Motor neuron (in vitro differentiated cells): ENCODE data around the gene GADD45B. TPM values are rescaled to one million over a fixed set of nuclear protein-coding genes. Genes with fewer than 3 reads are reported as not detected.
"Not testable (repeated sequence)": the region's sequence is repeated elsewhere in the genome, so short reads cannot be mapped to it uniquely, and the experiment has no call there.

ENCODE experiments used
- ATAC-seq, 8 experiments: fragments of 200-7000 bp; cut with Tn5 transposase; replicated peaks in 6 of 8; 2 replicates each; pipeline ENCODE4 v1.8.0; 2021; ENCODE audit warnings: mild to moderate bottlenecking in 8 of 8, moderate library complexity in 8 of 8
- H3K27ac ChIP-seq, 2 donors: fragments of 250-450 bp; sonication (Bioruptor Pico); 2 replicates each; pipeline ENCODE4 v1.9.0; 2021; ENCODE audit warnings: antibody characterized with exemption in 2 of 2, mild to moderate bottlenecking in 2 of 2, moderate library complexity in 1 of 2
- H3K4me1 ChIP-seq, 2 donors: fragments of 250-450 bp; sonication (Bioruptor Pico); replicated peaks in 1 of 2; 2 replicates each; pipeline ENCODE4 v1.6.1; 2021; ENCODE audit warnings: antibody characterized with exemption in 2 of 2, mild to moderate bottlenecking in 2 of 2, moderate library complexity in 1 of 2
- H3K4me3 ChIP-seq, 5 donors: fragments of 250-450 bp; sonication (Bioruptor Pico); 2 replicates each; pipeline ENCODE4 v1.9.0; 2021; ENCODE audit warnings: antibody characterized with exemption in 5 of 5, mild to moderate bottlenecking in 5 of 5, moderate library complexity in 4 of 5
- WGBS, 10 experiments: fragments of 450-650 bp; shearing (Covaris generic); methylation state at CpG; one replicate each; pipeline ENCODE4 v1.0.0; 2022; 5-methylcytosine and 5-hydroxymethylcytosine counted together
- in situ Hi-C, 9 experiments: fragments of 400-800 bp; cut with MboI; loops; one replicate each; pipeline ENCODE4 v1.15.0; 2021; ENCODE audit warnings: low sequenced_read_pairs in 9 of 9, low pct_unique_long_range_greater_than_20kb in 2 of 9; ENCODE audit not compliant: unreplicated experiment in 9 of 9
- total RNA-seq, 8 experiments: library from RNA; unstranded; fragments of 300-600 nt; gene quantifications; 2 replicates each; pipeline versions ENCODE4 v1.2.3 to v1.2.4, GENCODE V29; 2022

The GADD45B gene
- total RNA-seq, 8 experiments from 2014 or later: 9.4 to 80.4 (median 20.8) TPM

DNA sequence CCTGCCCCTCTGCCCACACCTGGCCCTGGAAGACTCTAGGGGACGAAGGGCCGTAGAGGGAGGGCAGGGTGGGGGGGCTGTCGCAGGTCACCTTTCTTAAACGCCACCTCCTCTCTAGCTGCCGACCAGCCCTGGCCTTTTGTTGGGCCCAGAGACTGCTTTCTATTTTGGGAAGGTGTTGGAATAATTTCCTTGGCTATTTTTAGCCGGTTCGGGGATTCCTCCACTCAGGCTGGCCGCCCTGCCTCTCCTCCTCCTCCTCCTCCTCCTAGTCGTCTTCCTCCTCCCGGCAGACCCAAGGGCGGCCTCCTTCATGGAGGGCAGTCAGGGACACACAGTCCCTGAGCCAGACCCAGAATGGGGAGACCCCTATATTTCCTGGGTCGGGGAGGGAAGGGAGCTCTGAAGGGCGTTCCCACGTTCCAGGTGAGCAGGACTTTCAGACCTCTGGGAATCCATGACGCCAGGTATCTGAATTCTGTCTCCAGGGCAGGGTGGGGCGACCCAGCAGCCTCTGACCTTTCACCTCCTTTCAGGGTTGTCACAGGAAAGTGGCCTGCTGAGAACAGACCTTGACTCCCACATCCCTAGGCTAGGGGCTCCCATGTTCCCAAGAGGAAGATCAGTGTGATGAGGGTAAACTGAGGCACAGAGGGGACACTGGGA lies 19.9 kb downstream of the GADD45B start:
- H3K27ac ChIP-seq: peak overlapping the region in 1 of 2 donors; percentile 71
- ATAC-seq: peak in 3 of 8 experiments; percentile 3 to 10 (median 10)
- H3K4me1 ChIP-seq: peaks cover 5 to 24% of the 10 kb centered on the region in 2 donors
- WGBS, 10 experiments: 29 to 80% methylated on average over 1 to 6 of the region's 16 CpGs; no CpG with 5 or more reads in 8 of the 10 experiments
- in situ Hi-C loops: loop anchor here in 2 of 9 experiments (25.0 kb wide), 2 partner anchors 92 to 117 kb away; no protein-coding TSS in a partner anchor
- H3K4me3 ChIP-seq: no peak overlapping the region

DNA sequence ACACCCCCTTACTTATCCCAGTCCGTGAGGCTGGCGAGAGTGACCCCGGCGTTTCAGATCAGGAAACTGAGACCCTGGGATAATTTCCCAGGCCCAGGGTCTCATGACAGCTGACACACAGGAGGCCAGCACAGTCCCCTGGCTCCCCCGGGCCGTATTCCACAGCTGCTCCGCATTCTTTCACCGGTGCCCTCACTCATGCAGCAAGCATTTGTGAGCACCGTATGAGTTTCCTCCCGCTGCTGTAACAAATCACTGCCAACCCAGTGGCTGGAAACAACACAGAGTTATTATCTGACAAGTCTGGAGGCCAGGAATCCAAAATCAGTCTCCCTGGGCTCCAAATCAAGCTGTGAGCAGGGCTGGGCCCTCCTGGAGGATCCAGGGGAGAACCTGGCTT lies 21.3 kb downstream of the GADD45B start:
- in situ Hi-C loops: loop anchor here in 2 of 9 experiments (25.0 kb wide), 2 partner anchors 90 to 115 kb away; no protein-coding TSS in a partner anchor
- 80 to 100% (median 80%) methylated on average over 1 to 2 of the region's 10 CpGs; no CpG with 5 or more reads in 7 of the 10 experiments for WGBS, 10 experiments
- Histone ChIP-seq H3K4me1 (peaks cover 5 to 24% of the 10 kb centered on the region in 2 donors), H3K4me3 (no peak overlapping the region), H3K27ac (no peak overlapping the region)
- no peak for ATAC-seq

DNA sequence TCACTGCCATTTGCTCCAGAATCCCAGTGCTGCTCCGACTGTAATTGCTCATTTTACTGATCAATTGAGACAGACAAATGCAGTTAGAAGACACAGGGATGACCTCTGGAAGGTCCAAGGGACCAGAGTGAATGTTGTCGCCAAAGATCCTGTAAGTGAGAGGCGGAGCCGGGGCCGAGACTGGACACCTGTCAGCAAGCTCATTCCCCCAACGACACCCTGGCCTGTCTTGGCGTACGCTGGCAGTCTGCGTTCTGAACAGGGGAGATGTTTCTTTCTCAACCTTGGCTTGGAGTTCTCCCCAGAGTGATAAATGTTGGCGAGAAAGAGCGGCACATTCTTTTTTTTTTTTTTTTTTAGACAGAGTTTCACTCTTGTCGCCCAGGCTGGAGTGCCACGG lies 24.2 kb downstream of the GADD45B start:
- WGBS, 10 experiments: 67 to 100% (median 87%) methylated on average over 1 to 6 of the region's 13 CpGs; no CpG with 5 or more reads in 3 of the 10 experiments
- in situ Hi-C loops: no loop called here
- ATAC-seq: no peak
- H3K27ac ChIP-seq: no peak overlapping the region
- peaks cover 0 to 12% of the 10 kb centered on the region in 2 donors for H3K4me1 ChIP-seq
- no peak overlapping the region for H3K4me3 ChIP-seq

DNA sequence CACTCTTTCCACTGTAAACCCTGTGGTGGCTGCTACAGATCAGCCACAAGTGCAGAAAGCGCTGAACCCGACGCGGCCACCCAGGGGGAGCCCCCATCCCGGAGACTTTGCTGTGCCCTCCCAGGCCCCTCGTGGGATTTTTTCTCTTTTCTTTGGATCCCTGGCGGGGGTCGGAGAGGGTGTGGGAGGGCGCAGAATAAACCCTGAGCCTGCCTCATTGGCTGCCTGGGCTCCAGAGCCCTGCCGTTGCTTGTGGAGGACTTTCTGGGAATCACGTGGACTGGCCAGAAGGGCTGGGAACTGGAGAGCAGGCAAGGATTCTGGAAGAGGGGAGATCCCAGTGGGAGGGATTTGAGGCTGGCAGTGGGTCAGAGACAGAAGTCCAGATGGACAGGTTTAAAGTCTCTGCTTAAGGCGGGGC lies 24.9 kb downstream of the GADD45B start:
- in situ Hi-C loops: no loop called here
- Histone ChIP-seq H3K4me3 (no peak overlapping the region), H3K4me1 (peaks cover 0 to 6% of the 10 kb centered on the region in 2 donors), H3K27ac (no peak overlapping the region)
- ATAC-seq: peak in 5 of 8 experiments; percentile 2 to 41 (median 32)
- WGBS, 10 experiments: 20 to 77% (median 73%) methylated on average over 2 to 11 of the region's 12 CpGs; no CpG with 5 or more reads in 6 of the 10 experiments

DNA sequence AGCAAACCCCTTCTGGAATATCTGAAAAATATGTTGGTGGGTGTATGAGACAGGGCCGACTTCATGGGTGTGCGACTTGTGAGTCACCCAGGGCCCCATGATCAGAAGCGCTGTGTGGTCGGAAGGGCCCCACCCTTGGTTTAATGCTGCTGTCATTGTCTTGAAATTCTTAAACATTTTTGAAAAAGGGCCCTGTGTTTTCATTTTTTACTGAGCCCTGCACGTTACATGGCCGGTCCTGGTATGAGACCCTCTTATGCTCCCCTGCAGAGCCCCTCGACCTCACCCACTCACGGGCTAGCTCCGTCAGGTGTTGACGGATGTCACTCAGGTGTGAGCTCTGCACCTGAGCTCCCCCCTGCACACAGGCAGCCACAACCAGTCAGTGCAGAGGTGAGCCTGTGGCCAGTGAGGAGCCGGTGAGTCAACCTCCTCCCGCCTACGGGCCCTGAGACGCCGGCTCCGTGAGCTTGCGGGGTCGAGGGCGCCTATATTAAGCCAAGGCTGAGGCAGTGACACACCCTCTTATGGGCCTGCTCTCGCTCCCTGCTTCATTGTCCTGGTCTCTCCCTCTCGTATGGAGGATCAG lies 27.7 kb downstream of the GADD45B start:
- in situ Hi-C loops: no loop called here
- WGBS, 10 experiments: 5 to 82% (median 43%) methylated on average over 1 to 13 of the region's 21 CpGs; no CpG with 5 or more reads in 2 of the 10 experiments
- no peak overlapping the region for H3K27ac ChIP-seq

DNA sequence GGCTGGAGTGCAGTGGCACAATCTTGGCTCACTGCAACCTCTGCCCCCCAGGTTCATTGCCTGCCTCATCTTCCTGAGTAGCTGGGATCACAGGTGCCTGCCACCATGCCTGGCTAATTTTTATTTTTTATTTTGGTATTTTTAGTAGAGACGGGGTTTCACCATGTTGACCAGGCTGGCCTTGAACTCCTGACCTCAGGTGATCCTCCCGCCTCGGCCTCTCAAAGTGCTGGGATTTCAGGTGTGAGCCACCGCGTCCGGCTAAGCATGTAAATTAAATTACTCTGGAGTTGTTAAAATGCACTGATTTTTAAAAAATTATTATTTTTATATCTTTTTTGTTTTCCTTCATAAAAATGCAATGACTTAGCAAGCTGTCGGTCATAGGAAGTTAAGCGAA lies 30.7 kb downstream of the GADD45B start:
- 62 to 100% (median 93%) methylated on average over 1 to 8 of the region's 8 CpGs for WGBS, 10 experiments
- H3K4me3 ChIP-seq, ATAC-seq, in situ Hi-C loops, H3K27ac ChIP-seq, H3K4me1 ChIP-seq: not testable (repeated sequence)

More for the DNA sequence above, 27.7 kb downstream of the GADD45B start:
- peaks cover 0 to 9% of the 10 kb centered on the region in 2 donors for H3K4me1 ChIP-seq
- H3K4me3 ChIP-seq: no peak overlapping the region
- peak; percentile 53 to 94 (median 90) for ATAC-seq

DNA sequence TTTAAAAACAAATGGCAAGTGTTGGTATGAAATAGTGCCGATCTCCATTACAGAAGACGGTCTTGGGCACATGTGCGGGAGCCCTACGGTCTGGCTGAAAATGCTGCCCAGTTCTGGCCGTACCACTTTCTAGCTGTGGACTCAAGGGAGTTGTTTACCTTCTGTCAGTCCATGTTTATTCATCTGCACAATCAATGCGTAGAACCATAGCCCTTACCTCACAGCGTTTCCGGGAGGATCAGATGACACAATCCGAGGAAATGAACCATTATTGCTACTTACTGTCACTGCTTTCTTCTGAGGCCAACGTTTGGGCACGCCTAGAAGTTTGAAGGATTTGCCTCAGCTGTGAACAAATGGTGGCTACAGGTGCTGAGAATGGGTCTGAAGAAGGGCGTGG lies 31.2 kb downstream of the GADD45B start:
- ATAC-seq: peak; percentile 48 to 90 (median 59)
- H3K27ac ChIP-seq: no peak overlapping the region

DNA sequence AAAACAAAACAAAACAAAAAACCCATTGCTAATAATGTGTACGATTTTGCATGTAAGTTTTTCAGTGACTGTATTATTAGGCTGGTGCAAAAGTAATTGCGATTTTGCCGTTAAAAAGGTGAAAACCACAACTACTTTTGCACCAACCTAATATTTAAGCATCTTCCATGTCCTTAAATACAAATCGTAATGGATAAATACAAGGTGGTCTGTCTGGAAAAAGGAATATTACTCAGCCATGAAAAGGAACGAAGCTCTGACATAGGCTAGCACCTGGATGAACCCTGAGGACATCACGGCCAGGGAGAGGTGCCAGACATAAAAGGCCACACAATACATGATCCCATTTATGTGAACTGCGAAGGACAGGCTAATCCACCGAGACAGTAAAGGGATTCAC lies 33.2 kb downstream of the GADD45B start:
- no peak overlapping the region for H3K27ac ChIP-seq
- H3K4me3 ChIP-seq: no peak overlapping the region
- no peak for ATAC-seq
- in situ Hi-C loops: no loop called here
- H3K4me1 ChIP-seq: peaks cover 0 to 2% of the 10 kb centered on the region in 2 donors
- WGBS, 10 experiments: 84 to 94% (median 92%) methylated on average over 4 to 7 of the region's 8 CpGs; no CpG with 5 or more reads in 3 of the 10 experiments

More for the DNA sequence above, 31.2 kb downstream of the GADD45B start:
- WGBS, 10 experiments: 5 to 74% (median 43%) methylated on average over 4 to 9 of the region's 12 CpGs; no CpG with 5 or more reads in 2 of the 10 experiments
- H3K4me1 ChIP-seq: peaks cover 0 to 9% of the 10 kb centered on the region in 2 donors
- in situ Hi-C loops: no loop called here
- H3K4me3 ChIP-seq: no peak overlapping the region

DNA sequence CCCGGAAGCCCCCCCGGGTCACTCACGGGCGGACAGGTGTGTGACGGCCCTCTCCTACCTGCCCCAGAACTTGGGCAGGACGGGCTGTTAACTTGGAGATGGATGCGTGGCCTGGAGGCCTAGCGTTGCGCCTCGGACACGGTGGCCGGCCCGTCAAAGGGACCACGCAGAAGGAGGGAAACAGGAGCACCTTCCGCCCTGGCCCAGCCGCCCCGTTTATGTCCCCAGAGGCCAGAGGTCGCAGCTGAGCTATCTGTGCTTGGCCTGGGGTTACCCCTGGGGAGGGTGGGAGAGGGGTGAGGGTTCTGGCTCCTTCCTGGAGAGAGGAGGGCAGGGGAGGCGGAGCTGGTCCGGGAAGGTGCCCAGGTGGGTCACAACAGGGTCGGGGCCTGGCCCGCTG lies 35.6 kb downstream of the GADD45B start:
- Histone ChIP-seq H3K4me1 (peaks cover 0 to 2% of the 10 kb centered on the region in 2 donors), H3K27ac (no peak overlapping the region), H3K4me3 (no peak overlapping the region)
- WGBS, 10 experiments: 76 to 100% (median 98%) methylated on average over 1 to 9 of the region's 22 CpGs; no CpG with 5 or more reads in 6 of the 10 experiments
- peak in 1 of 8 experiments; percentile 21 for ATAC-seq
- in situ Hi-C loops: no loop called here

DNA sequence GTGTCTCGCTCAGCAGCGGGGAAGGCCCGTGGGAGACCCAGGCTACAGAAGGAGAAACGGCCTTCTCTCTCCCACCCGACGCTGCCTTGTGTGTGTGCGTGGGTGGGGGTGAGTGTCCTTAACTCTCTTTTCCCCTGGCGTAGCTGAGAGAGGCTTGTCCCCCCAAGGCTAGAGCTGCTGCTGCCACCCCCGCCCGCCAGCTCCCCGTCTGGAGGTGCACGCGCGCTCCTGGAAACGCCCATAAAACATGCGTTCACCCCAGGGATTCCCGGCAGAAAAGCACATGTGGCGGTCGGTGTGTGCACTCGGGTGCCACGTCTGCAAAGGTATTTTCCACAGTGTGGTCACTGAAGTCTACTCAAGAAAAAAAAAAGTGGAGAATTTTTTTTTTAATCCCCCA lies 36.1 kb downstream of the GADD45B start:
- WGBS, 10 experiments: 74 to 100% (median 93%) methylated on average over 1 to 5 of the region's 21 CpGs; no CpG with 5 or more reads in 7 of the 10 experiments
- no peak overlapping the region for H3K4me3 ChIP-seq
- peak in 2 of 8 experiments; percentile 22 to 23 for ATAC-seq
- no peak overlapping the region for H3K27ac ChIP-seq
- peaks cover 0 to 2% of the 10 kb centered on the region in 2 donors for H3K4me1 ChIP-seq
- in situ Hi-C loops: no loop called here

DNA sequence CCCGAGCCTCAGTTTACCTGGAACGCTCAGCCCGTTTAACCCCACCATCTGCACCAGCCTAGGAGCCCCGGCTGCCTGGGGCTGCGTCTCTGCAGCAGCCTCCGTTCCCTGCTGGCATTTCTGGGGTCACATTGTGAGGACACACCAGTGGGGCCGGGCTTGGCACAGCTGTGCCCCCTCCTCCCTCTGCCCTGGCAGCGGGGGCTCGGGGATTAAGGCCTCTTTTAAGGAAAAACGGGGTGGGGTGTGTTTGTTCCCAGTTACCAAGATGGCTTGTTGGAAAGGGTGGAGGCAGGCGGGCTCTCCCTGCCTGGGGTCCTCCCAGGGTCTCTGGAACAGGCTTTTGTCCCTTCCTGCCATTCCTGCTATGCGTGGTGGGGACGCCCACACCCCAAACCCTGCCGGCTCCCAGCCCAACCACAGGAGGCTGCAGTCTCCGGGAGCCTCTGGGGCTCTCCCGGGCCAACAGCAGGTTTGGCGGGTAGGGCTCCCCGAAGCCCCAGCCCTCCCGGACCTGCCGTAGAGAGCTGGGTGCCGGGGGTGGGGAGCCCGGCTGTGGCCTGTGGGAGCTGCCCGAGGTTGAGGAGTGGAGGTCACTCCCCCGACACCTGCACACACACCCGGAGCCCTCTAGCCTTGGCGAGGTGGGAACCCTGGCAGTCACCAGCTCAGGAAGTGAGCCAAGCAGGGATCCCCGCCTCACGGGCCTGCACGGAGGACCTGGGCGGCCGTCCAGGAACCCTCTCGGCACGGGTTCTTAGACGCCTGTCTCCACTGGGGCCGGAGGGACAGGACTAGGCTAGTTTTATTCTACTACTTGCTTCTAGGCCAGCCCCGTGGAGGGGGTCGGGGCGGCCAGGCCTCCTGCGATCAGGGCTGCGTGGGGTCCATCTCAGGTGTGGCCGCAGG lies 36.9 kb downstream of the GADD45B start:
- Histone ChIP-seq H3K4me3 (no peak overlapping the region), H3K27ac (no peak overlapping the region), H3K4me1 (no peaks in the 10 kb centered on the region)
- in situ Hi-C loops: no loop called here
- peak in 1 of 8 experiments; percentile 15 for ATAC-seq
- WGBS, 10 experiments: 50 to 90% (median 88%) methylated on average over 2 to 4 of the region's 41 CpGs; no CpG with 5 or more reads in 7 of the 10 experiments

DNA sequence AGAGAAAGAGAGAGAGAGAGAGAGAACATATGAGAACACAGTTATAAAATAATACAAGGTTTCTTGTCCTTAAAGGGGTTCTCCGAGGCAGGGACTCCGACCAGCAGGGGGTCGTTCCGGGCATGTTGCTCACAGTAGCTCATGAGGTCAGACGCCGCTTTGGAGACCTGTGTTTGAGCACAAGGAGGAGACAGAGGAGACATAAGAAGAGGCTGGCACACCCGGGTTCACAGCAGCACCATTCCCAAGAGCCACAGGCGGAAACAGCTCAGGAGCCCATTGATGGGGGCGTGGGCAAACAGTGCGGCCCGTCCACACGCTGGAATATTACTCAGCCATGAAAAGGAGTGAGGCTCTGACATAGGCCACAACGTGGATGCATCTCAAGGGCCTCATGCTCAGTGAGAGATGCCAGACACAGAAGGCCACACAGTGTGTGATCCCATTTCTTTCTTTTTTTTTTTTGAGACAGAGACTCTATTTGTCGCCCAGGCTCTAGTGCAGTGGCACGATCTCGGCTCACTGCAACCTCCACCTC lies 39.1 kb downstream of the GADD45B start:
- Histone ChIP-seq H3K27ac (no peak overlapping the region), H3K4me3 (no peak overlapping the region), H3K4me1 (peaks cover 0 to 5% of the 10 kb centered on the region in 2 donors)
- in situ Hi-C loops: no loop called here
- ATAC-seq: no peak
- 40 to 100% (median 92%) methylated on average over 1 to 5 of the region's 16 CpGs; no CpG with 5 or more reads in 4 of the 10 experiments for WGBS, 10 experiments
